C4-2B (cell line): Measurements from ENCODE around the gene KIF25.

ENCODE experiments used
- H3K27ac ChIP-seq: fragments of 450-650 bp; 2 replicates; pipeline ENCODE4 v1.5.1; 2017
- ZFX ChIP-seq: fragments of 450-650 bp; IDR thresholded peaks from 2 replicates; pipeline ENCODE4 v1.6.1; 2017
- TF ChIP-seq, protein P1 (sequence below): fragments of 450-650 bp; conservative IDR thresholded peaks from 2 replicates; pipeline ENCODE4 v1.5.1; 2017; ENCODE audit warnings: mild to moderate bottlenecking

KIF25 gene

DNA sequence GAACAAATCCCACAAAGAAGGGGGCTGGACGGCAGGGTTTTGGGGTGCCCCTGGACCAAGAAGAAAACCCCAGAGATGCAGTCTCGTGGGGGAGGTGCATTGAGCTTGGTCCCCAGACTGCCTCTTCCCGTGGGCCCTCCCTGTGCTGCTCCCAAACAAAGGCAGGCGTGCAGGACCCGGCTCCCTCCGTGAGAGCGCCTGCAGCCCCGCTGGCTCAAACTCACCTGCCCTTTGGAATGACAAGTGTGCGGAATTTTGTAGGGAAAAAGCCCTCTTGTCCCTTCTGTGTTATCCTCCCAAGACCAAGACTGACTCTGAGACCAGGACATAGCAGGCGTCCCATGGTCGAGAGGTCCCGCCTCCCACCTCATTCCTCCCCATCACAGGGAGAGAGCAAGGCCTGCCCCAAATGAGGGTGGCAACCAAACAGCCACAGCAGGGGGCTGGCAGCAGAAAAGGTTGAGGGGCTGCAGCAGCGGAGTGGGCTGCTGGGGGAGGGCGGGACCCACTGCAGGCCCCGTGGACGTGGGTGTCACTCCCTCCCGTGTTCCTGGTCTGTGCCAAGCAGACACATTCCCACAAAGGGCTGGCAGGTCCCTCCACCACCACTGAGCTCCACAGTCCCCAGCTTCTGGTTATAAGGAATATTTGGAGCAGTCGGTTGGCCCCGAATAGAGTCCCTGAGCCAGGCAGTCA lies 87.1 kb downstream of the KIF25 start:
- no peak for TF ChIP-seq ZFX
- TF ChIP-seq, protein P1, sequence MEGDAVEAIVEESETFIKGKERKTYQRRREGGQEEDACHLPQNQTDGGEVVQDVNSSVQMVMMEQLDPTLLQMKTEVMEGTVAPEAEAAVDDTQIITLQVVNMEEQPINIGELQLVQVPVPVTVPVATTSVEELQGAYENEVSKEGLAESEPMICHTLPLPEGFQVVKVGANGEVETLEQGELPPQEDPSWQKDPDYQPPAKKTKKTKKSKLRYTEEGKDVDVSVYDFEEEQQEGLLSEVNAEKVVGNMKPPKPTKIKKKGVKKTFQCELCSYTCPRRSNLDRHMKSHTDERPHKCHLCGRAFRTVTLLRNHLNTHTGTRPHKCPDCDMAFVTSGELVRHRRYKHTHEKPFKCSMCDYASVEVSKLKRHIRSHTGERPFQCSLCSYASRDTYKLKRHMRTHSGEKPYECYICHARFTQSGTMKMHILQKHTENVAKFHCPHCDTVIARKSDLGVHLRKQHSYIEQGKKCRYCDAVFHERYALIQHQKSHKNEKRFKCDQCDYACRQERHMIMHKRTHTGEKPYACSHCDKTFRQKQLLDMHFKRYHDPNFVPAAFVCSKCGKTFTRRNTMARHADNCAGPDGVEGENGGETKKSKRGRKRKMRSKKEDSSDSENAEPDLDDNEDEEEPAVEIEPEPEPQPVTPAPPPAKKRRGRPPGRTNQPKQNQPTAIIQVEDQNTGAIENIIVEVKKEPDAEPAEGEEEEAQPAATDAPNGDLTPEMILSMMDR = no peak
- H3K27ac ChIP-seq = no peak overlapping the region

GRCh38 chr6:168086066-168086465 lies 88.6 kb downstream of the KIF25 start:
- TF ChIP-seq, protein P1 = no peak
- no peak for TF ChIP-seq ZFX
- no peak overlapping the region for H3K27ac ChIP-seq

GRCh38 chr6:168086616-168087015 lies 89.1 kb downstream of the KIF25 start:
- TF ChIP-seq, protein P1 = no peak
- no peak for TF ChIP-seq ZFX
- no peak overlapping the region for H3K27ac ChIP-seq

GRCh38 chr6:168087436-168088160 lies 90.1 kb downstream of the KIF25 start:
- TF ChIP-seq, protein P1 = no peak
- no peak for TF ChIP-seq ZFX
- H3K27ac ChIP-seq = no peak overlapping the region

- TF ChIP-seq, protein P1 = no peak
- TF ChIP-seq ZFX = no peak
- H3K27ac ChIP-seq = no peak overlapping the region
These were observed 90.9 kb downstream of the KIF25 start for GRCh38 chr6:168088161-168089053.

DNA sequence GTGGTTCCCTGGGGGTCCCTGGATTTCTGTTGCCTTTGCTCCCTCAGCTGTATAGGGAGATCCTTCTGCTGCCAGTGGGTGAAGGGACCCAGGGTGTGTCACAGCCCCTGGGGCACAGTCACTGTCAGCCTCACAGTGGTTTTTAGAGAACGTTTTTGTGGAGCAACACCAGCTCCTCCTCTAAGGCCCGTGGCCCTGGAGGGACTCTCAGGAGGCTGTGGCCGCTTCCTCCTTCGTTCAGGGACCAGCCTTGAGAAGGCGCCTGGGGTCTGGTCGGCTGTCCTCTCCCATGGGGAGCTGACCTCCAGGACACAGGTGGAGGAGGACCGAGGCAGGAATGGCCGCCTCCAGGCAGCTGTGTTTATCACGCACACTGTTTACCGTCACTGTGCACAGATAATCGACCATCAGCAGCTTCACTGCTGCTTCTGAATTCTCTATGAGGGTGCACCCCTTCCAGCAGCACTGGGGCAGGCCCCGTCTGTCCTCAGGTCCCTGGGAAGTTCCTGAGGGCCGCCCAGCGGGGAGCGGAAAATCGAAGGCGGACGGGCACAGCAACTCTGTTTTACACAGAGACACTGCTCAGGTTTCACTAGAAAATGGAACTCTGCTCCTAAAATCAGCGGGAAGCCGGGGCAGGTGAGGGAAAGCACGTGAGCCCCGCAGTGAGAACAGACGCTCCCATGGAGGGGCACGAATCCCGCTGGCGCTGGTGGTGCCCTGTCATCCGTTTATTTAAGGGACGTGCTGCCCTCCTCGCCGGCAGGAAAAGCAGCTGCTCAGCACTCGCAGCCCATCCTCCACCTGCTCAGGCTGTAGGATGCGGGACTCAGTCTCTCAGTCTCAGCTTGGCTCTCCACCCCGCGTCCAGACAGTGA lies 92.0 kb downstream of the KIF25 start:
- TF ChIP-seq ZFX = no peak
- TF ChIP-seq, protein P1 = no peak

More for the DNA sequence above, 92.0 kb downstream of the KIF25 start:
- no peak overlapping the region for H3K27ac ChIP-seq
